SK-N-DZ (cell line): ENCODE data around the gene CNR2.
"Not testable (repeated sequence)": the region's sequence is repeated elsewhere in the genome, so short reads cannot be mapped to it uniquely, and the experiment has no call there.

Experiments
- DNase-seq: peaks from one replicate; pipeline ENCODE4 v3.0.0-alpha.2; 2015; ENCODE audit warnings: low spot score

The CNR2 gene

DNA sequence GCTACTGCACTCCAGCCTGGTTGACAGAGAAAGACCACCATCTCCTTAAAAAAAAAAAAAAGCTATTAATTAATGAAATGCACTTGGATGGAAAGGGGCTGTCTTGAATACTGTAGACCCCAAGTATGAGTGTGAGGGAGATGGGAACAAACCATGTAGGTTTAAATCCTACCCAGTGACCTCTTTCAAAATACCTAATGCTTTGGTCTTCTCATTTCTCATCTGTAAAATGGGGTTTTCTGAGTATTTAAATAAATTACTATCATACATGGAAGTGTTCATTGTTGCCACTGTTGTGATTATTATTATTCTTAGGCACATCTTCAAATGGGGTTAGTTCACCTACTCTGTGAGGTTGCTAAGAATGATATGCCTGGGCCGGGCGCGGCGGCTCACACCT, 27.9 kb downstream of the CNR2 start:
- DNase-seq: no peak

DNA sequence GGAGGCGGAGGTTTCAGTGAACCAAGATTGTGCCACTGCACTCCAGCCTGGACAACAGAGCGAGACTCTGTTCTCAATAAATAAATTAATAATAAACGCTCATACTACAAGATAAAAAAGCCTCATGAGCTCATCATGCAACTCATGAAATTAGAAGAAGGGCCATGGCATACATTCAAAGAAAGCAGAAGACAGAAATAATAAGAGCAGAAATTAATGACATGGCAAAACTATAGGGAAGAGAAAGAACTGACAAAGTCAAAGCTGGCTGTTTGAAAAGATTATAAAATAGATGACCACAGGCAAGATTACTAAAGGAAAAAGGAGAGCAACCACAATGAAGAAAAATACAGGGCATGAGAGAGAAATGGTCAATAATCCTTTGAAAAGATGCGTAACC, 30.4 kb downstream of the CNR2 start:
- no peak for DNase-seq

DNA sequence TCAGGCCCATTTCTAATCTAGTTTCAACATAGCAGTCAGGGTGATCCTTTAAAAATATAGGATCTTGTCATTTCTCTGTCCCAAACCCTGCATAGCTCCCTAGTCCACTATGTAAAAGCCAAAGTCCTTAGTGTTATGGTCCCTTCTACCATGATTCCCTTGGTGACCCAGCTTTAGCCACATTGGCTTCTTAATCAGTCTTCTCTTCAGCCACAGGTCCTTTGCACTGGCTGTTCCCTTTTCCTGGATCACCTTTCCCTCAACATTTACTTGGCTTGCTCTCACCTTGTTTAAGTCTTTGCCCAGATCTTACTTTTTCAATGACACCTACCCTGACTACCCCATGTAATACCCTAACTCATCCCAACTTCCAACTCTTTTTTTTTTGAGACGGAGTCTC, 33.4 kb downstream of the CNR2 start:
- DNase-seq: no peak

DNA sequence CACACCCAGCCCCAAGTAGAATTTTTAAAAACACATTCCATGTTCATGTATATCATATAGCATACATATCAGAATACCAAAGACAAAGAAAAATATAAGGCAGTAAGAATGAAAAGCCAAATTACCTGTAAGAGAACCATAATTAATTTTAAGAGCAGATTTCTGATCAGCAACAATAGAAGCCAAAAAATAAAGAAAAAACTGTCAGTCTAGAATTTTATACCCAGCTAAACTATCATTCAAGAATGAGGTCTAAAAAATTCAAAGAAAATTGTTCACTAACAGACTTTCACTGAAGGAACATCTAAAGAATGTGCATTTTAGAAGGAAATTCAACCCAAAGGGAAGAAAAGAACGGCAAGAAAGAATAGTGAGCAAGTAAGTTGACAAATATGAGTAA, 34.5 kb downstream of the CNR2 start:
- DNase-seq: no peak

DNA sequence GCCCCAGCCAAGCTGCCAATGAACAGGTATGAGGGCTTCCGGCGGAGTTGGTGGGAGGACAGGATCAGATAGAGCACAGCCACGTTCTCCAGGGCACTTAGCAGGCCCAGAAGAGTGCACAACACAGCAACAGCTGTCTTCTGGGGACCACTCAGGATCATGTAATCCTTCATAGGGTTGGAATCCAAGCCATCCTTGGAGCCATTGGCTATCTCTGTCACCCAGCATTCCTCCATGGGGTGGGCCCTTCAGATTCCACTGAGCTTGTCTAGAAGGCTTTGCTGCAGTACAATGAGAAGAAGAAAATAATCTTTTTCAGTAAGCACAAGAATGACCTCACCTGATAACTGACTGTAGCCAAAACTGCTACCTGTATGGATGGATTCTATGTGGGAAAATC, 37.8 kb downstream of the CNR2 start:
- DNase-seq: no peak

DNA sequence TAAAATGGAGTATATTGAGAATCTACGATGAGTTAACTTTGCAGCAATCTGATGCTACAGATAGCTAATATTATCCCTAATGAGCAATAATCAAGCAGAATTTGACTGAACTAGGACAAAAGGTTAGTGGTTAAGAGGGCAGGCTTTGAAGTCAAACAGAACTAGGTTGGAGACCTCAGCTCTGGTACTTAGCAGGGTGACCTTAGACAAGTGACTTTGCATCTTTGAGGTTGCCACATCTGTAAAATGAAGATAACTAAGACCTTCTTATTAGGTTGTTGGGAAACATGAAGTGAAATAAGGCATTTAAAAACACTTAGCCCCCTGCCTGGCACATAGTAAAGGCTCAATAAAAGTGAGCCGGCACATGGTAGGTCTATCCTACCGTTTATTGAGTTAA, 40.7 kb downstream of the CNR2 start:
- no peak for DNase-seq

DNA sequence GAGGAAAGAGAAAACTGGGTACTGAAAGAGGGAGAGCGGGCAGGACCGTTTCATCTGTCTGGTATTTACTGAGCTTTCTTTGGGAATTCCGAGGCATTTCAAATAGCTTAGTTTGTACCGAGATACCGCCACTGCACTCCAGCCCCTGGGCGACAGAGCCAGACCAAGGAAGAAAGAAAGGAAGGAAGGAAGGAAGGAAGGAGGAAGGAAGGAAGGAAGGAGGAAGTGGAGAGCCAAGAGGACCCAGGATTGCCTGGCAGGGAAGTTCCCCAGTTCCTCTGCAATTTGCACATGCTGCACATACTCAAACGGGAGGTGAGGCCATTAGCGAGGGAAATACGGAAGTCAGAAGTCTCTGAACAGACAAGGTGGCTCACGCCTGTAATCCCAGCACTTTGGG, 44.1 kb downstream of the CNR2 start:
- DNase-seq: no peak

DNA sequence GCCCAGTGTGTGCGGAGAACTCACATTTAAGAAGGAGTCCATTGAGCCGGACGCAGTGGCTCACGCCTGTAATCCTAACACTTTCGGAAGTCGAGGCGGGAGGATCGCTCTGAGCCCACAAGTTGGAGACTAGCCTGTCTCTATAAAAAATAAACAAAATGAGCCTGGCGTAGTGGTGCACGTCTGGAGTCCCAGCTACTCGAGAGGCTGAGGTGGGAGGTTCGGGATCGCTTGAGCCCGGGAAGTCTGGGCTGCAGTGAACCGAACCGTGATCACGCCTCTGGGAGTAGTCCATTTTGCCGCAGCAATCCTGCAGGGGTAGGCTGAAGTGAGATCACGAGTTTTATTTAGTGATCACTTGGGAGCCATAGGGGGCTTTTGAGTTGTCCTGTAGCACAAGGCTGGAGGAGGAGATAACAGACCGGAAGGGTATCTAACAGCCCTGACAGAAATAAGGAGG, 44.6 kb downstream of the CNR2 start:
- no peak for DNase-seq

DNA sequence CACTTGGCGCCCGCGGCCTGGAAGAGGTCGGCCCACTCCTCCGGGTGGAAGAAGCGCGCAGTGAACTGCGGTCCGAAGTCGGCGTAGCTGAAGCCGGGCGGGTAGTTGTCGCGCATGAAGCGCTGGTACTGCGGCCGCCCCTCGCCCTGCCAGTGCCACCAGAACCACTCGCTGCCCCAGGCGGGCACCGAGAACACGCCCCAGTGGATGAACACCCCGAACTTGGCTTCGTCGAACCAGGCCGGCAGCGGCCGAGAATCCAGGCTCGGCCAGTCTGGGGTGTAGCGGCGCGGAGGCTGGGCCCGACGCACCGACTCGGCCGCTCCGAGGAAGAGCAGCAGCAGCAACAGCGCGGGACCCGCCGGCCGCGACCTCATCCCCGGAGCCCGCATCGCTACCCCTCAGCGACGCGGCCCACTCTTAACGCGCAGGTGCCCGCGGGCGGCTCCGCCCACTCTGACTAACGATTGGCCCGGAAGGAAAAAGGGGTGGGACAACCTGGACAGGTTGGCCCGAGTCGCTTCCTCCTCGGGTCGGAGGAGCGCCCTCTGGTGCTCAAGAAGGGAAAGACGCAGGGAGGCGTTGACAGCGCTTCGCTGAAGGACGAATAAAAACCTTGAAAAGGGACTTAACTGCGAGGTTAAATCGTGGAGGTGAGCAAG, 45.1 kb downstream of the CNR2 start, which contains the start of gene FUCA1:
Gene FUCA1, minus strand, starts transcription at position 396 of the 662 bp plus-strand sequence. Its CDS starts 4 bp downstream, at position 392.
- DNase-seq: peak; percentile 87

DNA sequence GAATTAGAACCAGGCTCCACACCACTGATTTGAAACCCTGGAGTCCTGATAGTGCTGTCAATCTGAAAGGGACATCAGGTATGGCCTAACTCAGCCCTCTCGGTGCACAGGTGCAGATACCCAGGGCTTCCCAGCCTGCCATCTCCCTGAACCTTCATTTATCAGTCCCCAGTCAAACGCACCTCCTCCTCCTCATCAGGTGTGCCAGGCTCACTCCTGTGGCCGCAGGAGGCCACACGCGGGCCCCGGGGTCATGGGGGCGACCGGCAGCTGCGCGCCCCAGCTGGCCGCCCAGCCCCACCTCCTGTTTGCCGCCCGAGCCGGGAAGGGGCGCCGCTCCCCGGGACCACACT, 45.6 kb downstream of the CNR2 start:
- DNase-seq: no peak

DNA sequence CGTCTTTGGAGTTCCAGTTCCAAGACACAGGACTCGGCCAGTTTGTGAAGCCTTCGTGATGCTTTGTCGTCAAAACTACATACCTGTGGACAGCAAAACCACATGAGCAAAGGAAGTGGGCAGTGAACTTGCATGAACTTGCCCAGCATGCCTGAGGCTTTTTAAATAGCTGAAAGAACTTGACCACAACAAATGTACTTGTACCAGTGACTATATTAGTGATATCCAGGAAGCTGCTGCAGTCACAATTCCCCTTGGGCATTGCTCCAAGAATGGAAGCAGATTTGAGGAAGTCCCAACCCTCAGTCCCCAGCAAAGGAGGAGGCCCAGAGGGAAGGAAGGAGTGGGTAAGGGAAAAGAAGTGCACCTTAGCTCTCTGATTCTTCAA, 47.6 kb downstream of the CNR2 start:
- no peak for DNase-seq

DNA sequence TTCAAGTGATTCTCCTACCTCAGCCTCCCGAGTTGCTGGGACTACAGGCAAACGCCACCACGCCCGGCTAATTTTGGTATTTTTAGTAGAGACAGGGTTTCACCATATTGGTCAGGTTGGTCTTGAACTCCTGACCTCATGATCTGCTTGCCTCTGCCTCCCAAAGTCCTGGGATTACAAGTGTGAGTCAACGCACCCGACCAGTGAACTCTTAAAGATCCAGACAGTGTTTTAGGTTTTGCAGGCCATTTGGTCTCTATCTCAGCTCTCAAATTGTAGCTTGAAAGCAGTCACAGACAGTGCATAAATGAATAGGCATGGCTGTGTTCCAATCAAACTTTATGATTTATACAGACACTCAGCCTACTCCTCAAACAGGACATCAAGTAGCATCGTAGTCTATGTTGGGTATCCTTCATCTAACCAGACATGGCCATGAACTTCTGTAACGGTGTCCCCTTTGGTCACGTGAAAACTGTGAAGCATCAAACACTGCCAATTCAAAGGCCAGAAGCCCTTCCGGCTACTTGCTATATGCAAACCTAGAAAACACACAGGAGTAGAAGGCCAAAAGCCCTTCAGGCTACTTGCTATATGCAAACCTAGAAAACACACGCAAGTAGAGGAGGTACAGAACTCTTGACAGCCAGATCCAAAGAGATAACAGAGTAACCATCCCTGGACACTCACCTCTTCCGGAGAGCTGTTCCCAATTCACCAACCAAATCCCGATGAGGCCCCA, 48.2 kb downstream of the CNR2 start:
- no peak for DNase-seq

DNA sequence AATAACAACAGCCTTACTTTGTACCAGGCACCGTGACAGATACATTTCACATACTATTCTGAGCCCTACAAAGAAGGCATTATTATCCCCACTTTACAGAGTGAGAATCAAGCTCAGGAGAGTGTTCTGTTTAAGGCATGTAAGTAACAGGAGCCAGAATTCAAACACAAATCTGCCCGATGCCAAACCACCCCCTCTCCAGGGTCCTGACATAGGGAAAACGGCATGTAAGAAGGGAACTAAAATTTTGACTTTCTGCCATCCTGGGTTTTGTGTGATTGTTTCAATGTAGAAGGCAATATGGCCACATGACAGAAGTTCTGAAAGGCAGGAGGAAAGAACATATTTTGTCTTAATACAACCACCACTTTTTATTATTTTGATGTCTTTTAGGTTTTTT, 50.5 kb downstream of the CNR2 start:
- DNase-seq: no peak

DNA sequence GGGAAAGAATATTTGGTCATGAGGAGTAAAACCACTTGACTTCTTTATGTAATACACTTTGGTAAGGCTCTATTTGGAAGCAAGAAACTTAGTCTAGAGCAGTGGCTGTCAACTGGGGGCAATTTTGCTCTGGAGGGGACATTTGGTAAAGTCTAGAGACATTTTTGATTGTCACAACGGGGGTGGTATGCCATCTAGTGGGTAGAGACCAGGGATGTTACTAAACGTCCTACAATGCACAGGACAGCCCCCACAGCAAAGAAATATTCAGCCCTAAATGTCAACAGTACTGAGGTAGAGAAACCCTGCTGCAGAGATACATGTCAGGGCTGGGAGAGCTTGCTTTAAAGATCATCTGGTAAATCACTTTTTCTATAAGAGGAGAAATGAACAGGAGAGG, 58.6 kb downstream of the CNR2 start:
- DNase-seq: no peak

DNA sequence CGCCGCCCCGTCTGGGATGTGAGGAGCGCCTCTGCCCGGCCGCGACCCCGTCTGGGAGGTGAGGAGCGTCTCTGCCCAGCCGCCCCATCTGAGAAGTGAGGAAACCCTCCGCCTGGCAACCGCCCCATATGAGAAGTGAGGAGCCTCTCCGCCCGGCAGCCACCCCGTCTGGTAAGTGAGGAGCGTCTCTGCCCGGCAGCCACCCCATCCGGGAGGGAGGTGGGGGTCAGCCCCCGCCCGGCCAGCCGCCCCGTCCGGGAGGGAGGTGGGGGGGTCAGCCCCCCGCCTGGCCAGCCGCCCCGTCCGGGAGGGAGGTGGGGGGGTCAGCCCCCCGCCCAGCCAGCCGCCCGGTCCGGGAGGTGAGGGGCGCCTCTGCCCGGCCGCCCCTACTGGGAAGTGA, 60.0 kb downstream of the CNR2 start:
- DNase-seq: not testable (repeated sequence)

DNA sequence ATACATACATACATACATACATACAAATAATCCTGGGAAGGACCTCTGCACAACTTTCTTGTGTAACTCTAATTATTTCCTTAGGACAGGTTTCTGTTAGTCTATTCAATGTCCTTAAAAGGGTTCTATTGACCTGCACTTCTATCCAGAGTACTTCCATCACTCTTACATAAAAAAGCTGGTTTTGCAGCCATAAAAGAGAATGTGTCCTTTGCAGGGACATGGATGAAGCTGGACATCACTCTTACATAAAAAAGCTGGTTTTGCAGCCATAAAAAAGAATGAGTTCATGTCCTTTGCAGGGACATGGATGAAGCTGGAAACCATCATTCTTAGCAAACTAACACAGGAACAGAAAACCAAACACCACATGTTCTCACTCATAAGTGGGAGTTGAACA, 61.8 kb downstream of the CNR2 start:
- not testable (repeated sequence) for DNase-seq

DNA sequence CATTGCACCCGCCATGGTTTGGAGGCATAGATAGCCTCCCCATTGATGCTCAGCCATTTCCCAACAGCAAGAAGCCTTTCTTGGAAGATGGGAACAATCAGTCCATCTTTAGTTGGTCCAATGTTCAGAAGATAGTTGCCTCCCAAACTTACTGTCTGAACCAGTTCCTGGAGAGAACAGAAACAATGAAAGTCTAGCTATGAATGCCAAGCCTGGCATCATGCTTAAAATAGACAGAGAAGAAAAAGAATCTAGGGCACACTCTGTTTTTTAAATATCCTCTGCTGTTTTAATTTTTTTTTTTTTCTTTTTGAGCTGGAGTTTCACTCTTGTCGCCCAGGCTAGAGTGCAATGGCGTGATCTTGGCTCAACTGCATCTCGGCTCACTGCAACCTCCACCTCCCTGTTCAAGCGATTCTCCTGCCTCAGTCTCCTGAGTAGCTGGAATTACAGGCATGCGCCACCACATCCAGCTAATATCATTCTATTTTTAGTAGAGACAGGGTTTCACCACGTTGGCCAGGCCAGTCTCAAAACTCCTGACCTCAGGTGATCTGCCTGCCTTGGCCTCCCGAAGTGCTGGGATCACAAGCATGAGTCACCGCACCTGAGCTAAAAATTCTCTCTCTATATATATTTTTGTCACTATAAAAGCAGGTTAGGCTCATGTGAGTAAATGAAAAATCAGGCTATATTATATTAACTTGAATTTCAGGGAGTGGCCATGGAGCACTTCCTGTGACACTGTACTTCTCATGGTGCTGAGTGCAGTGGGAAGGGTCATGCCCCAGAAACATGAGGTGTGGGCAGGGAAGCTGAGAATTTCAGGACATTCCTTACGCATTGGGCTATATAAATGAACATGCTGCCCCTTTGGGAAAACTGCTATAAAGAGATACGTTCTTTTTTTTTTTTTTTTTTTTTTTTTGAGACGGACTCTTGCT, 64.2 kb downstream of the CNR2 start:
- DNase-seq: no peak

DNA sequence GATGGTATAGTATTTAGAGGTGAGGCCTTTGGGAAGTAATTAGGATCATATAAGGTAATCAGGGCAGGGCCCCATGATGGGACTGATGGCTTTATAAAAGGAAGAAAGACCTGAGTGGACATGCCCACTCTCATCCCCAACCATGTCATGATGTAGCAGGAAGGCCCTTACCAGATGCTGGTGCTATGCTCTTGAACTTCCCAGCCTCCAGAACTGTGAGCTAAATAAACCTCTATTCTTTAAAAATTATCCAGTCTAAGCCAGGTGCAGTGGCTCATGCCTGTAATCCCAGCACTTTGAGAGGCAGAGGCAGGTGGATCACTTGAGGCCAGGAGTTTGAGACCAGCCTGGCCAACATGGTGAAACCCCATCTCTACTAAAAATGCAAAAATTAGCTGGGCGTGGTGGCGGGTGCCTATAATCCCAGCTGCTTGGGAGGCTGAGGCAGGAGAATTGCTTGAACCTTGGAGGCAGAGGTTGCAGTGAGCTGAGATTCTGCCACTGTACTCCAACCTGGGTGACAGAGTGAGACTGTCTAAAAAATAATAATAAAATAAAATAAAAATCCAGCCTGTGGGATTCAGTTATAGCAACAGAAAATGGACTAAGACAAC, 65.6 kb downstream of the CNR2 start:
- not testable (repeated sequence) for DNase-seq

DNA sequence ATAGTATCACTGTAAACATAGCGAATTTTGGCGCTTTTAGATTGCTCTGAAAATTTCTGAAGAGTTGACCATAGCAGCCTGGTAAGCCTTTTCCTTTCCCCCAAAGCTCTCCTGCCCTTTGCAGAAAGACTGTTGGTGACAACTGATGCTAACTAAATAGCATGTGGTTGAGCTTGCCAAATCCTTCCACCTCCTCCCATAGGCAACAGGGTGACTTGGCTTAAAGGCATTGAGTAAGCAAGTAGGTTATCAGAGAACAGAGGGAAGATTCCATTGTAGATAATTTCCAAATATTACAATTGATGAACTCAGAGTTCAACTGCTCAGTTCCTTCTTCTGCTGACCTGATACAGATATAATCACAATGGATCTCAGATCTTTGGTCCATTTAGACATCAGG, 68.0 kb downstream of the CNR2 start:
- no peak for DNase-seq

DNA sequence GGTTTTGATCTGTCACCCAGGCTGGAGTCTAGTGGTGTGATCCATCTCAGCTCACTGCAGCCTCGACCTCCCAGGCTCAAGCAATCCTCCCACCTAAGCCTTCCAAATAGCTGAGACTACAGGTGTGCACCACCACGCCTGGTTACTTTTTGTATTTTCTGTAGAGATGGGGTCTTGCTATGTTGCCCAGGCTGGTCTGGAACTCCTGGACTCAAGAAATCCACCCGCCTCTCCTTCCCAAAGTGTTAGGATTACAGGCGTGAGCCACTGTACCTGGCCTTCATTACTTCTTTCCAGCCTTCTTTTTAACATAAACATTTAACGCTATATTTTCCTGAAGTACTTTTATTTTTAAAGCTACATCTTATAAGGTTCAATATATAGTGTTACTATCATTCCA, 69.5 kb downstream of the CNR2 start:
- DNase-seq: no peak

DNA sequence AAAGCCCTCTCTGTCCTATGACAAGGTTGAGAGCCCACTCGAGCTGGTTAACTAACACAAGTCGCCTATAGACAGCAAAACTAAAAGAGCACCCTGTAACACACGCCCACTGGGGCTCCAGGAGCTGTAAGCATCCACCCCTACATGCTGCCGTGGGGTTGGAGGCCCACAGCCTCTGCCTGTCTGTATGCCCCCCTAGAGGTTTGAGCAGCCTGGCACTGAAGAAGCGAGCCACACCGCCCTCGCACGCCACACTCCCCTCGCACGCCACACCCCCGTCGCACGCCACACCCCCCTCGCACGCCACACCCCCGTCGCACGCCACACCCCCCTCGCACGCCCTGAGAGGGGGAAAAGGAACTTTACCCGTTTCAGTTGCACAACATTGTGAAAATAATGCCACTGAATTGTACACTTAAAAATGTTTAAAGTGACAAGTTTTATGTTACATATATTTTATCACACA, 74.7 kb downstream of the CNR2 start:
- DNase-seq: peak; percentile 18

DNA sequence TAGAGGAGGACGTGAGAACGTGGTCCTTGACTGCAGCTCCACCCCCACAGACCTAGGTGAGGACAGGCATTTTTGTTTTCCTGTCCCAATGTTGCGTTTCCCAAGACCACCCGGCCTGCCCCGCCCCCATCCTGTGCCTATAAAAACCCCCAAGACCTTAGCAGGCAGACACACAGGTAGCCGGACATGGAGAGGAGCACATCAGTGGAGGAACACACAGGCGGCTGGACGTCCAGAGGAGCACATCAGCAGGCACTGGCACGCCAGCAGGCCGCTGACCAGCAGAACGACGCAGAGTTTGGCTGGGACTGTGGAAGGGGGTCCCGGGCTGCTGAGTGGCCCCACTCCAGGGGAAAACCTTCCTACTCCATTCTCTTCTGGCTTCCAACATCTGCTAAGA, 75.3 kb downstream of the CNR2 start:
- no peak for DNase-seq
